Ishikawa (cell line): ENCODE measurements around the gene TMEM256.

Experiments used
- CEBPB ChIP-seq: IDR thresholded peaks from 2 replicates; pipeline ENCODE4 v1.6.1; 2012
- CREB1 ChIP-seq: IDR thresholded peaks from 2 replicates; pipeline ENCODE4 v1.6.1; 2012; ENCODE audit warnings: low read depth
- EGR1 ChIP-seq: IDR thresholded peaks from 2 replicates; pipeline ENCODE4 v1.6.1; 2012
- EP300 ChIP-seq: IDR thresholded peaks from 2 replicates; pipeline ENCODE4 v1.6.1; 2012; ENCODE audit warnings: borderline replicate concordance
- FOXM1 ChIP-seq: IDR thresholded peaks from 2 replicates; pipeline ENCODE4 v1.6.1; 2012; ENCODE audit warnings: low read depth, borderline replicate concordance
- NFIC ChIP-seq: IDR thresholded peaks from 2 replicates; pipeline ENCODE4 v1.6.1; 2012
- RAD21 ChIP-seq: IDR thresholded peaks from 2 replicates; pipeline ENCODE4 v1.6.1; 2012; ENCODE audit warnings: low read depth
- TCF12 ChIP-seq: IDR thresholded peaks from 2 replicates; pipeline ENCODE4 v1.6.1; 2012; ENCODE audit warnings: low read depth
- TEAD4 ChIP-seq: IDR thresholded peaks from 2 replicates; pipeline ENCODE4 v1.6.1; 2012
- YY1 ChIP-seq: IDR thresholded peaks from 2 replicates; pipeline ENCODE4 v1.6.1; 2012; ENCODE audit warnings: low read depth
- TF ChIP-seq, protein P1 (sequence below): IDR thresholded peaks from 2 replicates; pipeline ENCODE4 v1.6.1; 2012; ENCODE audit warnings: low read depth, mild to moderate bottlenecking
- TF ChIP-seq, protein P2 (sequence below): IDR thresholded peaks from 2 replicates; pipeline ENCODE4 v1.6.1; 2012
- TF ChIP-seq, protein P3 (sequence below): IDR thresholded peaks from 2 replicates; pipeline ENCODE4 v1.6.1; 2012

TMEM256 gene

DNA sequence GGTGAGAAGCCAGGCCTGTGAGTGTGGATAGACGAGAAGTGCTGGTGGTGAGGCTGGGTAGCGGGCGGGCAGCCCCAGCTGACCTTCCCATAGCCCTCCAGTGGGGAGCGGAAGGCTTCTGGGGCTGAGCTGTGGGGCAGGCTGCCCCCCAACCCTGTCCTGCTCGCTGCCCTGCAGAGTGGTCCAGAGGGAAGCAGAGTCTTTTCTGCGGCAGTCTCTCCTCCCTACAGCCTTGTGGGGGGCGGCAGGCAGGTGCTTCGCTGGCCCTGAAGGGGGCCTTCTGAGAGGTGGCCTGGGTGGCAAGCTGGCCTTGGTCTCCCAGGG, 7.5 kb upstream of the TMEM256 start:
- TF ChIP-seq FOXM1 = no peak
- TF ChIP-seq EGR1 = no peak
- TF ChIP-seq RAD21 = no peak
- no peak for TF ChIP-seq EP300

DNA sequence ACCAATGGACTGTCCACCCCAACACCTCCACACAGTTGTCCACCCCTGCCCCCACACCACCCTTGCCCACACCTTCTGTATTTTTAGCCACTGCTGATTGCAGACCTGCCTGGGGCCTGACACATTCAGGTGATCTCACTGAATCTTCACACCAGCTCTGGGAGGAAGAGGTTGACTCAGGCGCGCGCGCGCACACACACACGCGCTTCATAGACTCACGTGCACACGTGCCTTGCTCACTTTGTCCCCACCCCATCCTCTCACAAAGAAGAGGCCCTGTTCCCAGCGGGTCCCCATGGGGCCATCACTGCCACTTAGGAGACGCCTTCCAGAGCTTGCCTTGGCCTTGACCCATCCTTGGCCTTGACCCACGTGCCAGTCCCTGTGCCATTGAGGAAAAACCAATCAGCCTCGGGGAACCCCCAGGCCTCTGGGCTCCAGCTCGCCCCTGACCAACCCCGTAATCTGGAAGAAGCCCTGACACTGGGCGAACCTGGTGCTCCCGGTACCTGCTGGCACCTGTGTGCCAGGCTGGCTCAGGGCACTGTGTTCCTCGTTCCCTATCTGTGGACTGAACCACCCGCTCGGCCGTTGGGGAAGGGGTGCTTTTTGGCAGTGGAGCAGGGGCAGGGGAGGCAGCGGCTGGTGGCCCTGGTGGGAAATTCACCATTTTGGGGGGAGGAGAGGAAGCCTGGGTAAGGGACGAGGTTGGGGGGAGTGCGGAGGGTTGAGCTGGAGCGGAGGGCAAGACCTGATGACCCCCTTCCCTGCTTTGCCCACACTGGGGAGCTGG, 6.9 kb upstream of the TMEM256 start:
- no peak for TF ChIP-seq CREB1
- no peak for TF ChIP-seq TCF12
- TF ChIP-seq, protein P1, sequence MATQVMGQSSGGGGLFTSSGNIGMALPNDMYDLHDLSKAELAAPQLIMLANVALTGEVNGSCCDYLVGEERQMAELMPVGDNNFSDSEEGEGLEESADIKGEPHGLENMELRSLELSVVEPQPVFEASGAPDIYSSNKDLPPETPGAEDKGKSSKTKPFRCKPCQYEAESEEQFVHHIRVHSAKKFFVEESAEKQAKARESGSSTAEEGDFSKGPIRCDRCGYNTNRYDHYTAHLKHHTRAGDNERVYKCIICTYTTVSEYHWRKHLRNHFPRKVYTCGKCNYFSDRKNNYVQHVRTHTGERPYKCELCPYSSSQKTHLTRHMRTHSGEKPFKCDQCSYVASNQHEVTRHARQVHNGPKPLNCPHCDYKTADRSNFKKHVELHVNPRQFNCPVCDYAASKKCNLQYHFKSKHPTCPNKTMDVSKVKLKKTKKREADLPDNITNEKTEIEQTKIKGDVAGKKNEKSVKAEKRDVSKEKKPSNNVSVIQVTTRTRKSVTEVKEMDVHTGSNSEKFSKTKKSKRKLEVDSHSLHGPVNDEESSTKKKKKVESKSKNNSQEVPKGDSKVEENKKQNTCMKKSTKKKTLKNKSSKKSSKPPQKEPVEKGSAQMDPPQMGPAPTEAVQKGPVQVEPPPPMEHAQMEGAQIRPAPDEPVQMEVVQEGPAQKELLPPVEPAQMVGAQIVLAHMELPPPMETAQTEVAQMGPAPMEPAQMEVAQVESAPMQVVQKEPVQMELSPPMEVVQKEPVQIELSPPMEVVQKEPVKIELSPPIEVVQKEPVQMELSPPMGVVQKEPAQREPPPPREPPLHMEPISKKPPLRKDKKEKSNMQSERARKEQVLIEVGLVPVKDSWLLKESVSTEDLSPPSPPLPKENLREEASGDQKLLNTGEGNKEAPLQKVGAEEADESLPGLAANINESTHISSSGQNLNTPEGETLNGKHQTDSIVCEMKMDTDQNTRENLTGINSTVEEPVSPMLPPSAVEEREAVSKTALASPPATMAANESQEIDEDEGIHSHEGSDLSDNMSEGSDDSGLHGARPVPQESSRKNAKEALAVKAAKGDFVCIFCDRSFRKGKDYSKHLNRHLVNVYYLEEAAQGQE = no peak

DNA sequence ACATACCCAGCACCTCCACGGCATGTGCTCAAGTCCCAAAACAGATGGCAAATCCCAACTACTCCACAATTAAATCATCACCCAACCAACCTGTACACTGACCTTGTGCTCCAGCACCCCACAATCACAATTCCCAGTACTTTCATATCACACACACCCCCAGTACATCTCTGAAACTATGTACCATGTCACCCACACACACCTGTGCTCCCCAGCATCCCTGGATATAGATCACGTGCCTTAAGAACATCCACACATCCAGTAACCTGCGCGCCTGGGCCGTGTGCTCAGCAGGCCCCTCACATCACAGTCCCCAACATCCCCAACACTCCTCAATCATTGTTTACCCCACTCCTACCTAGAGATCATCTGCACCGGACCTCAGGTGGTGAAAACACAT, 5.8 kb upstream of the TMEM256 start:
- no peak for TF ChIP-seq EGR1
- TF ChIP-seq, protein P2, sequence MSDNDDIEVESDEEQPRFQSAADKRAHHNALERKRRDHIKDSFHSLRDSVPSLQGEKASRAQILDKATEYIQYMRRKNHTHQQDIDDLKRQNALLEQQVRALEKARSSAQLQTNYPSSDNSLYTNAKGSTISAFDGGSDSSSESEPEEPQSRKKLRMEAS = no peak

DNA sequence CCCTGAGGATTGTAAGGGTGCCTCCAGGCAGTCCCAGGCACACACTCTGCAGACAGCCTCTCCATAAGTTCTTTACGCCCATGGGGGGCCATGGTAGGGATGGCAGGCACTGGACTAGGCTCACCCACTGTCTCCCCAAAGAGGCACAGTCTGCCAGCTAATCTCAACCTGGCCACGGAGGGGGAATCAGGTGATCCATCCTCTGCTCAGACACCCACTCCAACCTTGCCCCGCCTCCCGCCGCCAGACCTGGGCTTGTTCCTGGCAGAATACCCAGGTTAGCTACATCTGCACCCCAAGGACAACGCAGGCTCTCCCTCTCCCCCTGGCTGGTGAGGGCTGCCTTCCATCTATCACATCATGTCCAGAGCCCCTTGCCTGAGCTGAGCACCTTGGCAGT, 5.0 kb upstream of the TMEM256 start:
- TF ChIP-seq YY1 = no peak
- TF ChIP-seq FOXM1 = no peak
- TF ChIP-seq, protein P3, sequence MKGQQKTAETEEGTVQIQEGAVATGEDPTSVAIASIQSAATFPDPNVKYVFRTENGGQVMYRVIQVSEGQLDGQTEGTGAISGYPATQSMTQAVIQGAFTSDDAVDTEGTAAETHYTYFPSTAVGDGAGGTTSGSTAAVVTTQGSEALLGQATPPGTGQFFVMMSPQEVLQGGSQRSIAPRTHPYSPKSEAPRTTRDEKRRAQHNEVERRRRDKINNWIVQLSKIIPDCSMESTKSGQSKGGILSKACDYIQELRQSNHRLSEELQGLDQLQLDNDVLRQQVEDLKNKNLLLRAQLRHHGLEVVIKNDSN = no peak
- TF ChIP-seq NFIC = no peak
- TF ChIP-seq EP300 = no peak
- TF ChIP-seq RAD21 = no peak
- TF ChIP-seq TCF12 = no peak
- no peak for TF ChIP-seq CREB1
- TF ChIP-seq, protein P2 = no peak
- TF ChIP-seq TEAD4 = no peak

DNA sequence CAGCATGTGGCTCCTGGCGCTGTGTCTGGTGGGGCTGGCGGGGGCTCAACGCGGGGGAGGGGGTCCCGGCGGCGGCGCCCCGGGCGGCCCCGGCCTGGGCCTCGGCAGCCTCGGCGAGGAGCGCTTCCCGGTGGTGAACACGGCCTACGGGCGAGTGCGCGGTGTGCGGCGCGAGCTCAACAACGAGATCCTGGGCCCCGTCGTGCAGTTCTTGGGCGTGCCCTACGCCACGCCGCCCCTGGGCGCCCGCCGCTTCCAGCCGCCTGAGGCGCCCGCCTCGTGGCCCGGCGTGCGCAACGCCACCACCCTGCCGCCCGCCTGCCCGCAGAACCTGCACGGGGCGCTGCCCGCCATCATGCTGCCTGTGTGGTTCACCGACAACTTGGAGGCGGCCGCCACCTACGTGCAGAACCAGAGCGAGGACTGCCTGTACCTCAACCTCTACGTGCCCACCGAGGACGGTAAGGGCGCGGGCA, 4.4 kb upstream of the TMEM256 start:
- no peak for TF ChIP-seq RAD21

DNA sequence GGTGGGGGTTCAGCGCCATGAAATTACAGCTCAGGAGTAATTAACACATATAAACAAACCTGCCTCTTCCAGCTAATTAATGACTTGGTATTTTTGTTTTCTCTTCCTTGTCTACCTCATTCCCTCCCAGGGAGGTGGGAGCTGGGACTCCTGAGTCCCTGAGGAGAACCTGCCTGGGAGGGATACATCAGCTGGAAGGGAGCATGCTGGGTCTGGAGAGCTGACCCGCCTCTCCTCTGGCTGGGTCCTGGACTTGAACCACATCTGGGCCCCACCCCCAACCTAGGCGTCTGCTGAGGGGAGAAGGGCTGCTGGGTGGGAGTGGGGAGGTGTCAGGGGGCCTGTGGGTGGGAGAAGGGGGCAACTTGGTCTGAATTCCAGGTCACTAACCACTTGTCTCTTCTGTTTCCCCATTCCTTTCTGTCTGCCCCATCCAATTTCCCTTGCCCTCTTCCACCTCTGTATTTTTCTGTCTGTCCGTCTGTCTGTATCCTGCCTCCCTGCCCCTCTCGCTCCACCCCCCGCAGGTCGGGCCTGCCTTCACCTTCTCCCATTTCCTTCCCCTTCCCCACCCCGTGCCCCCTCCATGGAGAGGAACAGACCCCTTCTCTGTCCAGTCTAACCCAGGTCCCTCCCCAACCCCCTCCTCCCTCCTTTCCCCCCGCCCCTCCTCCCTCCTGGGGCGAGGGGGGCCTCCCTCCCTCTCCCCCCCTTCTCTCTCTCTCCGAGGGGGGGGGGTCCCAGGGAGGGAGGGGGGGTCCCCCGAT, 3.8 kb upstream of the TMEM256 start, which contains the start of gene NLGN2:
Gene NLGN2, plus strand, starts transcription at position 361 of the 767 bp plus-strand sequence. CDS start 411 bp downstream, outside the sequence.
- TF ChIP-seq TCF12 = no peak
- TF ChIP-seq EGR1 = no peak
- TF ChIP-seq, protein P3 = no peak
- TF ChIP-seq, protein P2 = no peak
- TF ChIP-seq TEAD4 = no peak
- no peak for TF ChIP-seq RAD21
- TF ChIP-seq EP300 = no peak
- no peak for TF ChIP-seq NFIC
- no peak for TF ChIP-seq CEBPB
- no peak for TF ChIP-seq YY1

DNA sequence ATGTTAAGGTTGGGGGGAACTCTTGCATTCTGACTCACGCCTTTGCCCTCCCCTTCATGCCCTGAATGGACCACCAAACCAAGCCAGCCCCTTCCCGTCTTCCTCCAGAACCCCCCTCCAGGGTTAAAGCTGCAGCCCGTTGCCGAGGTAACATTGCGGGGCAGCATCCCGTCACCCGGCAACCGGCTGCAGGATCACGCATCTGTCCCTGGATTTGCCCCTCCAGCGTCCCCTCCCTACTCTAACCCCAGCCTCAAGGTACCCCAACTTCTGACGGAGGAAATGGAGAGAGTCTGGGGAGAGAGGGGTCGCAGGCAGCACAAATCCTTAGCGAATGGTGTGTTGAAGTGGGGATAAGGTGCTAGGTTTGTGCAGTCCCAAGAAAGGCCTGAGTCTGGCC, 3.2 kb upstream of the TMEM256 start:
- TF ChIP-seq, protein P2 = no peak
- TF ChIP-seq EGR1 = no peak
- no peak for TF ChIP-seq FOXM1
- TF ChIP-seq, protein P1 = no peak
